Gastrocnemius medialis (tissue), 4 donors: Measurements from ENCODE around the gene PBX1.

Source experiments
- CTCF ChIP-seq, 5 experiments: fragments of 450-650 bp in 3 of 5; fragments of 200-600 bp in 2 of 5; sonication (generic) in 2 of 5; IDR thresholded peaks in 4 of 5; conservative IDR thresholded peaks in 1 of 5; 1 replicate in 4 of 5; 2 replicates in 1 of 5; pipeline ENCODE4 v1.5.1; 2016 to 2019; ENCODE audit warnings: antibody characterized with exemption in 5 of 5, mild to moderate bottlenecking in 3 of 5, moderate library complexity in 3 of 5
- POLR2A ChIP-seq, 2 donors: fragments of 450-650 bp; IDR thresholded peaks; one replicate each; pipeline ENCODE4 v1.6.1; 2017; ENCODE audit warnings: antibody characterized with exemption in 2 of 2, mild to moderate bottlenecking in 2 of 2, moderate library complexity in 2 of 2

DNA sequence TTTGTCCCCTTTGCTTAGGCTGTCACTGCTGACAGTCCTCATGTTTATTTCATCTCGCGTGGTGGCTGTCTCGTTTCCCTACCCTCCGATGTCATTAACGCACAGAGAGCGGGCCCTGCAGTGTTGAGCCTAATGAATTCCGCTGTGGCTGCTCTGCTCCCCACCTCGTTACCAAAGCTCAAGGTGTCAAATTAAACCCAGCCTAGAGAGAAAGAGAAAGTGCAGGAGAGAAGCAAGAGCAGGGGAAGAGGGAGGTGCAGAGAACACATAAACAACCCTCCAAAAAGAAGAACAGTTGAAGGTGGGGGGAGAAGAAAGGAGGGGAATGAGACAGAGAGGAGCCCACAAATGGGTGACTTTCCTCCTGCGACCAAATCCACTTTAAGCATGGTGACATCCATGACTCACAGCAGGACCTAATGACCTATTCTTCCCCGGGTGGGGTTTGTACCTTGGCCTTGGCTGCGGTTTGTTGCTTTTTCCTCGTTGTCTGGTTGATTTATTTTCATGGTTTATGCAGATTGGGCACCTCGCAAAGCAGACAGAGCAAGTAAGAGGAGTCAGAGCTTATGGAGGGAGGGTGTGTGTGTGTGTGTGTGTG lies 92.5 kb downstream of the PBX1 start:
- no peak for TF ChIP-seq CTCF (IDR thresholded peaks at IDR 0.05 in 4 of 5, conservative IDR thresholded peaks at IDR 0.05 in 1 of 5)
- no peak for TF ChIP-seq POLR2A (IDR thresholded peaks at IDR 0.05)
